HG03060 (cell line): ENCODE measurements around the gene HOXB7.

Source experiments
- ATAC-seq: cut with Tn5 transposase; IDR thresholded peaks from one replicate; pipeline ENCODE4 v1.9.1; 2021; ENCODE audit warnings: low read depth, moderate number of reproducible peaks; ENCODE audit not compliant: unreplicated experiment

The HOXB7 gene

DNA sequence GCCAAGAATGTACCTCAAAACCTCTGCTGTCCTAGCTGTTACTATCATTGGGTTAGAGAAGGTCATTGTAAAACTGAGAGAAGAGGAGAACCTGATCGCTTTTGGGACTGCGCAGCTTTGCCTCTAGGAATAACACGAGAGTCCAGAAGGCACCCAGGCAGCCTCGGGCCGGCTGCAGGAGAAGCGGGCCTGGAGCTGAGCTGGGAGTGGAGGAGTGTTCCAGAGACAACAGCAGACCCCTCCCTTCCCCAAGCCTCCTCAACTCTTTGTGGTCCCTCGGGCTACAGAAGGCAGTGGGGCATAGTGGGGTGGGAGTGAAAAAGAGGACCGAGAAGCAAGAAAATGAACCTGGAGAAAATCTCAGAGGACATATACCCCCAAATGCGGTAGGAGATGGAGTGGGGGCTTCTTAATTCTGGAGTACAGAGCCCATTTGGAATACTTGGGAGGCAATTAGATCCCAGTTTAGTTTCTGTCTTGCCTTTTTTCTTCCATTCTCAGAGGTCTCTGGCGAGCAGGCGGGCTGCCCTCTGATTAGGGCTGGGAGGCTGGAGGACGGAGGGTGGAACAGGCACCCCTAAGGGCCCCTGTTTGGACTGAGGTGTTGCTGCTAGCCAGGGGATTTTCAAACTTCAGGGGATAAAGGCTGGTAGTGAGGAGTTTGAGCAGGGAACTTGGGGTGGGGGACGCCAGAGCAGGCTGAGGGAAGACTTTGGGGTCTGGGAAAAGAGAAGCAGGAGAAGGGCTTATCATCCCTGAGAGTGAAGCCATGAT is 52.6 kb downstream of the HOXB7 start:
- ATAC-seq, result no peak
